GM19324 (cell line): ENCODE results near the gene NCOR2.

Source experiments
- ATAC-seq: cut with Tn5 transposase; IDR thresholded peaks from one replicate; pipeline ENCODE4 v1.9.1; 2021; ENCODE audit warnings: mild to moderate bottlenecking, moderate library complexity; ENCODE audit not compliant: unreplicated experiment, low FRiP score

Gene NCOR2

DNA sequence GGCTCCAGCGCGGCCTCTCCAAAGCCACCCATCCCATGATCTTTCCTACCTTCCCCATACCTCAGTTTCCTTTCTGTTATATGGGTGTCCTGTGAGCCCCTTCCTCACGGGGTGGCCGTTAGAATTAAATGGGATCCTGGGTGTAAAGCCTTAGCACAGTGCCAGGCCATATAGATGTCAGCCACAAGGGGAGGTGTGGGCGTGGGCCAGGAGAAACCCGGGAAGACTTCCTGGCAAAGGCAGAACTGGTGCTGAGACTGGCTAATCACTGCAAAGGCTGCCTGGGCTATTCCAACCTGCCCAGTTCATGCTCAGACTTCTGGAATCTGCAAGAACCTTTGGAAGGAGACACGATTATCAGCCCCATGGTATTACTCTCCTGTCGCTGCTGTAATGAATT is 11.0 kb upstream of the NCOR2 start:
- no peak for ATAC-seq

DNA sequence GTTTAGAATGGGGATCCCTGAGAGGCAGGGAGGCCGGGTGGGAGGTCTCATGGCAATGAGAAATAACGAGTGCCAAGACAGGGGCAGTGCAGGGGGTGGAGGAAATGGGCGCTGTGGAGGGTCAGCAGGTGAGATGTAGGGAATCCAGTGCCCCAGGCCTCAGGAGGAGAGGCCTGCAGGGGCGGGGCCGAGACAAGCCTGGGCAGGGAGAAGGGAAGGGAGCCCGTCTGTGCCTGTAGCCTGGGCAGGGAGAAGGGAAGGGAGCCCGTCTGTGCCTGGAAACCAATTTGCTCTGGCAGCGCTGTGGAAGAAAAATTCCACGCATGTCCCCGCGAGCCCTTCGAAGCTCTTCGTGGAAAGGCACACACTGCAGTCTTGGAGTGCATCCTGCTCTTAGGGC is 10.6 kb upstream of the NCOR2 start:
- no peak for ATAC-seq

DNA sequence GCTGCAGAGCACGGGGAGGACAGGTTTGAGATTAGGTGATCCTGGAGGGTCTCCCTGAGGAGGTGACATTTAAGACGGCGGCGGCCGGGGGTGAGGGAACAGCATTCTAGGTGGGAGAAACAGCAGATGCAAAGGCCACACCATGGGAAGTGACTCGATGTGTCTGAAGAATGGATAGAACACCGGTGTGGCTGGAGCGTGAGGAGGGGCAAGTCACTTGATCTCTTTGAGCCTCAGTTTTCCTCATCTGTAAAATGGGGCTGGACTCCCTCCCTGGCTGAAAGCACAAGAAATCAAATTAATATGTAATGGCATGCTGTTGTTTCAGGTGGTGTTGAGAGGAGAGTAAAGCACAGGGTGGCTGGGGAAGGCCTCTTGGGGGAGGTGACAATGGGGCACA is 10.0 kb upstream of the NCOR2 start:
- no peak for ATAC-seq

DNA sequence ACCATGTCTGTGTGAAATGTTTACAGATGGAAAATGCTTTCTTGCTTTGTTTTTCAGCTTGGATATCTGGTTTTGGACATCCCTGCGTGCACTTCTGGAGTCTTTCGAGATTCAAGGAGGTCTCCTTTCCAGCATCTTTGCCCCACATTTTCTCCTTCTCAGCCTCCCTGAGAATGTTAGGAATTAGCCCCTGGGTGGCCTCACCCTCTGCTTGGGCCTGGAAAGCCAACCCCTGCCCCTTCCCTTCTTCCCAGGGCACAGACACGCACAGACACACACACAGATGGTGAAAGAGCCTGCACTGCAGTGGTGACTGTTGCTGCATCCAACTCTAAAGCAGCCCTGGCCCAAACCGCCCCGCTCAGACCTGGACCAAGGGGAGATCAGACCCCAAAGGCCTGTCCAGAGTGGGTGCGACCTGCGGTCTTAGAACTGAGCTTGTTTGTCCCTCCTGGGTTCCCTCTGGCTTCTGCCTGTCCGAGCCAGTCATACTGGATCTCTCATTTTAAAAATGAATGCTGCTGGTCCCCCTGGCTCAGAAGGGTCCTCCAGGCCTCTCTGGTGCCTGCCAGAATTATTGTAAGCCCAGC is 8.7 kb upstream of the NCOR2 start:
- ATAC-seq, result no peak

DNA sequence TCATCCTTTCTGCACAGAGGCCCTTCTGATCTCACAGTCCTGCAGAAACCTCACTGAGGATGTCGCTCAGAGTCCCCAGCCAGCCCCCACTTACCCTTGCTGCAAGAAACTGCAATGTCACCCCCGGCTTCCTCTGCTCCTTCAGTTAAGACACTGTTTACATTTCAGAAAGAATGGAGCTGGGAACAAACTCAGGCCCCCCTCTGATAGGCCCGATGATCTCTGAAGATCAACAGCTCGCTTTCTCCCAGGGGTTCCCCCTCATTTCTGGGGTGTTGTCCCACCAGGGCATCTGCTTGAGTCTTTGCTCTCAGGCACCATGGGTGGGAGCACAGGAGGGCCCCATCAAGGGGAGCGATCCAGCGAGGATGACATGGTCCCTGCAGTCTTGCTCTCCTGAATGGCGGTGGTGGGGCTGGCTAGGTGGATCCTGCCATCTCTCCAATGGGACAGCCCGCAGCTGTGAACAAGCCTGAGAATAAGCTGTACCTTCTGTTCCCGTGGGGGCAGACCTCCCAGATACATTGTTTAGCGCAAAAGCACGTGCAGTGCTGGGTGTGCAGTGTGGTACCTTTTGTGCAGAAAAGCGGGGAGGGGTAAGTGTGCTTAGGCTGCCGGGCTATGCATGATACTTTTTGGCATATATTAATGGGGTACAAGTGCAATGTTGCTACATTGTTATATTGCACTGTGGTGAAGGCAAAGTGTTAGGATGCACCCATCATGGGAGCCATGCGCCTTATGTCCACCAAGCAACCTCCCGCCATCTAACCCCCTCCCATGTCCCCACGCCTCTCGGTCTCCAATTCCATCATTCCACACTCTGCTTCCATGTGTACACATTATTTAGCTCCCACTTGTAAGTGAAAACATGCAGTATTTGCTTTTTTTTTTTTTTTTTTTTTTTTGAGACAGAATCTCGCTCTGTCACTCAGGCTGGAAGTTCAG is 6.7 kb upstream of the NCOR2 start:
- ATAC-seq, result no peak

DNA sequence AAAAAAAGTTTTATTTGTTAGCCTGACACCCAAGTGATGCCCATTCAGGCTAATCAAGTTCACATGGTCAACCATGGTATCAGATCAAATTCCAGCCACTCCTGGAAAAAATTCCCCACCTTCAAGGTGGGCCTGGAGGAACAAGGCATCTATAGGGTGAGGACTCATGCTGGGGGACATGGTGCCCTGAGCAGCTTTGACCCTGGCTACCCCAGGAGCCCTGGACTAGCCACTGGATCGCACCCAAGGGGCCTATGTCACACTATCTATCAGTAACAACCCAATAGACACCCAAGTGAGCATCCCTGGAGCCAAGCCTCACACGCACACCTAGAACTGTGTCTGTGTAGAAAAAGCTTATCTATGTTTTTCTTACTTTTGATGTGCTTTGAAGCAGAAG is 4.1 kb upstream of the NCOR2 start:
- no peak for ATAC-seq

DNA sequence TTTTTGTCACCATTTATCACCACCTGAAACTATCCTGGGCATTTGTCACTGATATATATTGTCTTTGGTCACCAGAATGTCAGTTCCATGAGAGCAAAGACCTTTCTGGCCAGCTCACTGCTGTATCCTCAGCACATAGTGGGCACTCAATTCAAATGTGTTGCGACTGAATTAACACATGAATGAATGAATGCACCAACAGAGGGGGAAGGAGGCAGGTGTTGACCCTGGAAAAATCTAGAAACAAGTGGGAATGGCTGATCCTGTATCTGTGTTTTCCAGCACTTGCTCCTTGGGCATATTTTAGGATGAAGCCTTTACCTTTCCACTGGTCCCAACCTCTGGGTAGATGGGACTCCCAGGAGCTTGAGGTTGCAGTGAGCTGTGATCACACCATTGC is 3.4 kb upstream of the NCOR2 start:
- ATAC-seq, result no peak

DNA sequence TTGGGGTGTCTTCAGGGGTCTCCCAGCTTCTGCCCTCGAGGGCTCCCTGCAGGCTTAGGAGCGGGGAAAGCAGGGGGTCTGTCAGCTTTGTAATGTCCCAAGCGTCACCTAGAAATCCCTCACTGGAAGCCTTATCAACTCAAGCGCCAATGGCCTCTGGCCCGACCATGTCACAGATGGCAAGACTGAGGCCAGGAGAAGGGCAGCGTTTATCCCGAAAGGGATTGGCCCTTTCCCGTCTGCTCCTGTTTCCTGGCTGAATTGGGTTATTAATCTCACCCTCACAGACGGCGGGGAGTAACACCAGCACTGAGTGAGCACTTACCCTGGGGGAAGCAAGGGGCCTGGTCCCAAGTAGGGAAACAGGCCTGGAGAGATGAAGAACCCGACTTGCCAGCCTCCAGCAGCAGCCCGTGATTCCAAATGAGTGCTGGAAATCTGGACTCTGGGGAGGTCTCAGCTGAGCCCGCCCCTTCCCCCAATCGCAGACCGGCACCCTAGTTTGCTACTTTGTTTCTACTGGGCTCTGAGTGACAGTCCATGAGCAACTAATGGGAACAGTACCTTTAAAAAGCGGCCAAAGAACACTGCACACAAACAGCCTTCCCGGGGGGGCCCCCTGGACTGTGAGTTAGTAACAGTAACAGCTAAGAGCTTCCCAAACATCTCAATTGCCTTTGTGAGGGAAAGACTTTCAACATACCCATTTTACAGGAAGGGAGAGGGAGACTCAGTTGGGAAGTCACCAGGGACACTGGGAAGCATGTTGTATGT is 2.1 kb upstream of the NCOR2 start:
- no peak for ATAC-seq

DNA sequence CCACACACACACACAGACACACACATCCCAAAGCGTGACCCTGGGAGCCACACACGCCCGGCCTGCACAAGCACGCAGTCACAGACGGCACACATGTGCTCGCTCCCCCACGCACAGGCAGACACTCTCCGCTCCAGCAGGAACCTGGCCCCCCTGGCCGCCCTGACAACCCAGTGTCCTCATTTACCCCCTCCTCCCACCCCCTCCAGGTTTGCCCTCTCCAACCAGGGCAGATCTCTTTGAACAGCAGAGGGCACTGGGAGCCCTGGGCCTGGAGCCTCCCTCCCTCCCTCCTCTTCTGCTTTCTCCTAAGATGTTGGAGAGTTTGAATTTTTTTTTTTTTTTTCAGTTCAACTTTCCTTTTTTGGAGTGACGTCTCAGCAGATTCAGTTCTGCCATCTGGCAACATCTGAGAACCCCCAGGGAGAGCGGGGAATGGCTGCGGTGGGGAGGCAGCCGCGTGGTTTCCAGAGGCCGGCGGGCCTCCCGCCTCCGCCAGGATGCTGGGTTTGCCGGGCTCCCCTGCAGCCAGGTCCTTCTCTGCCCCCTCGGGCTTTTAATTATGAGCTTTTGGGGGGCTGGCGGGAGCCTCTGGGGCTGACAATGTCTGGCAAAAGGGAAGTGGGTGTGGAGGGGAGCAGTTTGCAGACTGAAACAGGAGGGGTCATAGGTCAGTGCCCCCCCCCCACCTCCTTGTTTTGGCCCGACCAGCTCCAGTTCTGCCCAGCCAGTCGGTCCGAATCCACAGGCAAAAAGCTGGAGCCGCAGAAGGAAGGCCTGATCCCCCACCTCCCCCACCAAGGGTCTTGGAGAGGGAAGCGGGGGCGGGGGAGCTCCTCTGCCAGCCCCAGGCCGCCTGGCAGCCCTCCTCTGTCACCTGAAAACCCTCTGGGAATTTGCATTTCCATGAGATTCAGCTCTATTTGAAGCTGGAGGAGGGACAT is 1.3 kb upstream of the NCOR2 start:
- no peak for ATAC-seq

DNA sequence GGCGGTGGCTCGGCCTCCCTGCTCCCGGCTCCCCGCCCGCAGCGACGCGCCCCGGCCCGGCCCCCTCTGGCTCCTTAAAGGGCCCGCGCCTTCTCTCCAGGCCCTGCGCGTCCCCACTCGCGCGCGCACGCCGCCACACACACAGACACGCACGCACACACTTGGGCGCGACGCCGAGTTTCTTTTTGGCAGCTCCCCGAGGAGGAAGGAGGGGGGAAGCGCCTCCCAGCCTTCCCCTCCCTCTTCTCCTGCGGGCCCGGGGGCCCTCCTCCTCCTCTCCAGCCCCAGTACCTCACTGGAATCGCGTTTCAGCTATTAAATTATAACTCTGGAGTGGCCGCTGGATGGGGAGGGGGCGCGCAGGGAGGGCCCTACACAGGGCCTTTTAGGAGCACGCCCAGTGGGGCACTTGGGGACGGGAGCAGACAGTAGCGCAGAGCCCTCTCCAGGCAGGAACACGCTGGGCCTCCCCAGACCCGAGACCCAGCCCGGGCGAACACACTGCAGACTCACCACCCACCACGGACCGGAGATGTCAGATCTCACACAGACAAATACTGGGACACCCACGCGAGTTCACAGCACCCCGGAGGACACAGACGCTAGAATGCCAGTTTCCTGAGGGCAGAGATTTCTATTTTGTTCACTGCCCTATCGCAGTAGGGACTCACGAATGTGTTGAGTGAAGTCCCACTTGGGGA is 411 bp upstream of the NCOR2 start:
- ATAC-seq, result peak; percentile 71

DNA sequence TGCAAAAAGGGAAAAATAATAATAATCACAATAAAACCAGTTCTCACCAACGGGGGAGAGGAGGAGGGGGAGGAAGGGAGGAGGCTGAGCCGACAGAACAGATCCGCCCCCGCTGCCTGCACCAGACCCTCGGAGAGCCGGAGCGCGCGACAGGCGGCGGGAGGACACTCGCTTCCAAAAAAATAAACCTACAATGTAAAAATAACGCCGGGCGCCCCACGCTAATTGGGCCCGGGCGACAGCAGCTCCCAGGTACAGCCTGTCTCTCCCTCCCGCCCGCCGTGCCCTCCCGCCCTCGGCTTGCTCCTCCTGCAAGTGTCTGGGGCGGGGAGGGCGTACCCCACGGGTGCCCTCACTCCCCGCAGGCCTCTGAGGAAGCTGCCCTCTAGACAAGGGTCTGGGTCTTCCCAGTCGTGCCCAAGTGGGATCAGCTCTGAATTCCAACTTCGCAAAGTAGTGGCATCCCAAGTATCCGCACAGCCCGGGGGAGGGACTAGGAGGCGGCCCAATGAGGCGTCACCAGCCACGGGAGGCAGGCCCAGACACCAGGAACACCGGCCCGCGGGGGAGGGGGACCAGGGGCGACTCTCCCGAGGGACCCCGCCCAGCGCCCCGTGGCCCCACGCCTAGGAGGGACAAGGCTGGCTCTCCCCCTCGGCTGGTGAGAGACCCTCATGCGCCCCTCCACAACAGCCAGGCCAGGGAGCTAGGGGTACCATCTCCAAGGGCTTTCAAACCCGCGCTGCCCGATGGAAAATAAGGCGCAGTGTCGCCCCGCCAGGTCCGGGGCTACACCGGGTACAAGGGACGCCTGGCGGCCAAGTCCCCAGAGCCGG is 1.0 kb downstream of the NCOR2 start:
- peak; percentile 40 for ATAC-seq

DNA sequence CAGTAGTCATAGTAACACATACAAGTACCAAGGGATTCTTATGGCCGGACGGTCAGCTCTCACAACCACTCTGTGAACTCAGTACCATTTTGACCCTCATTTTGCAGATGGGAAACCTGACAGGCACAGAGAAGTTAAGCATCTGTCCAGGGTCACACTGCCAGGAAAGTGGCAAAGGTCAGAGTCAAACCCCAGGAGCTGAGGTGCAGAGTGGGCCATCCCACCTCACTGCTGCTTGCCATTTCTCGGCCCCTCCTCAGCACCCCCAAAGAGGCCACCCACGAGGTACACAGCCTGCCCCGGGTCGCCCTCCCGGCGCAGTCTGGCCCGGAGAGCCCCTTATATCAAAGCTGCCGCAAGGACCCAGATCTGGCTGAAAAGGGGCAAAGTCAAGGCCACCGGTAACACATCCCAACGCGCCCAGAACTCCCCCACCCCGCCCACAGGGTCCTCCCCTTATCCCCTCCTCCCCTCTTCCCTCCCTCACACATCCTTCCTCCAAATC is 1.7 kb downstream of the NCOR2 start:
- no peak for ATAC-seq

DNA sequence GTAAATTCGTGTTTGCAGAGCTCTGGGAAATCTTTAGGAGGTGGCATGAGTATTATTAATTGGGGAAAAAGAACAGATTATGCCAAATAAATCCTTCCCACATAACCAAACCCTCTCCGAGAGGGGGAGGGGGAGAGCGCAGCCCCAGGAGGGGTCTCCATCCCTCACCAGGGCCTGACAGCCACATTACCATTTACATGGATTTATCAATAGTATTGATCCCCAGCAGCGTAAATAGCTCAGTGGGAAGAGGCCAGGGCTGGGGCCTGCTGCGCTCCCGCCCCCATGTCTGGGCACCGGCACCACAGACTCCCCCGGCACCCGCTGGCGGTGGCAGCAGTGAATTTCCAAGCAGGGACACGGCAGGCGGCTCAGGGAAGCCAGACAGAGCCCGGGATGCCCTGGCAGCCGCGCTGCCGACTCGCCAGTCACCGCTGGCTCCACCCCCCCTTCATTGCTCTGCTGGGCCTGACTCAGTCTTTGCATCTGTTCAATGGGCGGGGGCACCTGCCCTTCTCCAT is 2.4 kb downstream of the NCOR2 start:
- ATAC-seq, result no peak

DNA sequence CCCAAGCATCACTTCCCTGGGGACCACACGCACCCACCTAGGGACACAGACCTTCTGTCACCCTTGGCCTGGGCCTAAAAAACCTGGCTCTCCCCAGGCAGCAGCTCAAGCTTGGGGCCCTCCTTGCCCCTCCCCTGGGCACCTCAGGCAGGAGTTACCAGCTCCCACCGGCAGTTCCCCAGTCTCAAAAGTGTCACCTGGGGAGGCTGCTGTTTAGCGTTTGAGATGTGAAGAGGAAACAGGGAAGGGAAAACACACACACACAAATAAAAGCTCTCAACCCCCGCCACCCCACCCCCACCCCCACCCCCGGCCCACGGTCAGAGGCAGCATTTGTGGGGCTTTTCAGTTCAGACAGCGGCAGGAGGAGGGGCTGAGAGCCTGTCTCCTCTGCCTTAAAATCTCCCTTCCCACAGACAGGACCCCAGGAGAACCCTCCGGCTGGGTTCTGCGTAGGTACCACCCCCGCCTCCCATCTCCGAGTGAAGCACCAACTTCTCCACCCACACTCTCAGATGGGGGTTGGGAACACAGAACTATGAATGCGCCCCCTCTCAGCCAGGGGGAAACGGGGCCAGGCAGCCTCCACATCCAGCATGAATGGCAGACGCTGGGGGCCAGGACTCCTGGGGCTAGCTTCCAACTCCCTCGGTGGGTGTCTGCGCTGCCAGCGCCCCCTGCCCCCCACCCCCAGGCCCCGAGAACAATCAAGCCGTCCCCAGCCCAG is 3.0 kb downstream of the NCOR2 start:
- no peak for ATAC-seq

DNA sequence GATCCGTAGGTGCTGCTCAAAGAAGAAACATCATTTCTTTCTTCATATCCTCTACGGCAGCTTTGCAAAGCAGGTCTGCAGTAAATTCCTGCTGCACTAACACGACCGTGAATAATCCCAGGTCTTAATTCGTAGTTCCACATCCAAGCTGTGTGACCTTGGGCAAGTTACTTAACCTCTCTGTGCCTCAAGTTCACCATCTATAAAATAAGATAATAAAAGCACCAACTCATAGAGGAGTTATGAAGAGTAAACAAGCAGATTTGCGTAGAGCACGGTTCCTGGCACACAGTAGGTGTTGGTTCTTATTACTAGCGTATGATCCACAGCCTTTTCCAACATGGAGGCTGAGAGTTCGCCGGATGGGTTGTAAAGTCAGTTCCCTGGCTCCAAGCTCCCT is 3.6 kb downstream of the NCOR2 start:
- no peak for ATAC-seq

DNA sequence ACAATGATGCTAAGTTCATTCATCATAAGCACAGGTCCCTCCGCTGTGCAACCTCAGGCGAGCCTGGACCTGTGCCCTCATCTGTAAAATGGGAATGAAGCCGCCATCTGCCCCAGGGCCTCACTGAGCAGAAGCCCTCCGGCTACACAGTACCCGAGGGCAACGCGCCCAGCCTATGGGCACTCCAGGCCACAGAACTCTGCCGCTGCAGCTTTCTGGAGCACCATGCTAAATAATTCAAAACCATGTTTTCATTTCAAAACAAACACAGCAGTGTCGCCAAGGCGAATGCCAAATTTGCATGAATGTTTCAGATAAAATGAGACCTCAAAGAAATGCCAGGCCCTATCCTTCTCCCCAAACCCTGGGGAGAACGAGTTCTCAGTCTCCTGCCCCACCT is 4.0 kb downstream of the NCOR2 start:
- no peak for ATAC-seq

DNA sequence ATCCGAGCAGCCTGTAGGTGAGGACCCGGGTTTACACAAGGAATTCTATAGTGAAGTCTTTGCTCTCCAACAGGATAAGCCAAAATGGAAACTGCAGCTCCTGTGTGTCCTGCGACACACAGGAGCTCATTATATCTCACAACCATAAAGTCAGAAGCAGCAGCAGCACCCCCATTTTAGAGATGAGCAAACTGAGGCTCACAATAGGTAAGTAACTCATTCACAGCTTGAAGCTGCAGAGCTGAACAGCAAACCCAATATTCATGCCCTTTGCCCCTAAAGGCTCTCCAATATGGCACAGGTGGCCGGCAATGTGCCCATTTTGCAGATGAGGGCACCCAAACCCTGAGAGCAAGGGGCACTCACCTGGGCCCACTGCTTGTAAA is 4.6 kb downstream of the NCOR2 start:
- no peak for ATAC-seq
